ENCODE data around the gene CFD.
"Not testable (repeated sequence)": the region's sequence is repeated elsewhere in the genome, so short reads cannot be mapped to it uniquely, and the experiment has no call there.

Gene CFD

DNA sequence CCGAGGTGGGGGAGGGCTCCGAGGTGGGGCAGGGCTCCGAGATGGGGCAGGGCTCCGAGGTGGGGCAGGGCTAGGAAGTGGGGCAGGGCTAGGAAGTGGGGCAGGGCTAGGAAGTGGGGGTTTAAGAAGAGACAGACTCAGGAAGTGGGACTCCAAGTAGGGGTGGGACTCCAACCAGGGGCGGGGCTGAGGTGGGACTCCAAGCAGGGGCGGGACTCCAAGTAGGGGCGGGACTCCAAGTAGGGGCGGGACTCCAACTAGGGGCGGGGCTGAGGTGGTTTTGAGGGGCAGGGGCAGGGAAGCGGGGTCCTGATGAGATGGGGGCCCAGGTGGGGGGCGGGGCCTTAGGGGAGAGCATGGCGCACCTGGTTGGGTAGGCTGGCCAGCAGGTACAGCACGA lies 13.6 kb downstream of the CFD start:
- DNase-seq, result peak; percentile 48

DNA sequence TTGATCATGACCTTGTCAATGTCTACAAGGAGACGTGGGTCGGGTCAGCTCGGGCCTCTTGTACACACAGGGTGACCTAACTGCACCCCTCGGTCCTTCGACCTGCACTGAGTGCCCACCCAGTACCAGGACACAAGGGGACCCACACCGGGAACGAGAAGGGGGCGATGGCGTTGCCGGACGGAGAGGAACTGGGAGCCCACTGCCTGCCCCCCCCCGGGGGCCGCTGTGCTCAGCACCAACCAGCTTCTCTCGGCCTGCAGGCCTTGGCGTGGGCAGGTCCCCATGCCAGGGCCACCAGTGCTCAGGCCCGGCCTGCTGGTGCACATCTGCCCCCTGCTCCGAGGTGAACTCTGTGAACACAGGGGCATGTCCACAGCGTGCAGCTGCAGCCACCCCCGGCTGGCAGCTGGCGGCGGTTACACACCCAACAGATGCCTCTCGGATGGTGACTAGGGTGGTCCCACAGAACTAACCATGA lies 14.1 kb downstream of the CFD start:
- no peak for DNase-seq

DNA sequence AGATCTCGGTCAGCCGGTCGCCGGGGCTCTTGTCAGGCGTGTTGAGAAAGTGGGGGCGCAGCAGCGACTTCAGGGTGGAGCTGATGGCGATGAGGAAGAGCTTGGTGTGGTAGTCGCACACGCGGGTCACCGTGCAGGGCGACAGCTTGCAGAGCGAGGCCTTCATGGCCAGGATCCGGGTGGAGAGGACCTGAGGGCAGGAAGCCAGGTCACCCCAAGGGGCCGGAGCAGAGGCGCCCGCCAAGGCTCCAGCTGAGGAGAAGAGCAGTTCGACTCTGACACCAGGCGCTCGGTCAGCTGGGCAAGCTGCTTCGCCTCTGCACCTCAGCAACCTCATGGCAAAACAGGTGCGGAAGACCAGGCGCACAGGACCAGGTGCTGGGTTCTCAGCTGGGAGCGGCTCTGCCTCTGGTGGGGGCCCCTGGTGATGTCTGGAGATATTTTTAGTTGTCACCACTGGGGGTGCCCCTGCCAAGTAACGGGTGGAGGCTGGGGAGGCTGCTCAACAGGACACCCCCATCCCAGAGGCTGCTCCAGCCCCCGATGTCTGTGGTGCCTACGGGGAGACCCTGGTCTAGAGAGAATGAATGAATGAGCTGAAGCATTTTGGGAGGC lies 15.9 kb downstream of the CFD start:
- no peak for DNase-seq

DNA sequence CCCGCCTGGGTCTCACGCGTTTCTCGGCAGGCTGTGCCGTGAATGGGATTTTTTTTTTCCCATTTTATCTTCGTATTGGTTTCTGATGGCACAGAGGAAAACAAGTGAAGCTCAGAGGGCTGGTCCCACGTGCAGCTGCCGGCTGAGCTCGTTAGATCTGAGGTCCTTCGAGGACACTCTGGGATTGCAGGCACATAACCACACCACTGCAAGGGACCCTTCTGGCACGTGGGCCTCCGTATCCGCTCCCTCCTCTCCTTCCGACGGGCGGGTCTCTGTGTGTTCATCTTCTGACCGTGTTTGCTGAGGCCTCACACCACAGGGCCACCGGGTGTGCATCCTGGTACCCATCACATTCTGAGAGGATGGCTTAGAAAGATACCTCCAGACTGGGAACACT lies 16.6 kb downstream of the CFD start:
- no peak for DNase-seq

DNA sequence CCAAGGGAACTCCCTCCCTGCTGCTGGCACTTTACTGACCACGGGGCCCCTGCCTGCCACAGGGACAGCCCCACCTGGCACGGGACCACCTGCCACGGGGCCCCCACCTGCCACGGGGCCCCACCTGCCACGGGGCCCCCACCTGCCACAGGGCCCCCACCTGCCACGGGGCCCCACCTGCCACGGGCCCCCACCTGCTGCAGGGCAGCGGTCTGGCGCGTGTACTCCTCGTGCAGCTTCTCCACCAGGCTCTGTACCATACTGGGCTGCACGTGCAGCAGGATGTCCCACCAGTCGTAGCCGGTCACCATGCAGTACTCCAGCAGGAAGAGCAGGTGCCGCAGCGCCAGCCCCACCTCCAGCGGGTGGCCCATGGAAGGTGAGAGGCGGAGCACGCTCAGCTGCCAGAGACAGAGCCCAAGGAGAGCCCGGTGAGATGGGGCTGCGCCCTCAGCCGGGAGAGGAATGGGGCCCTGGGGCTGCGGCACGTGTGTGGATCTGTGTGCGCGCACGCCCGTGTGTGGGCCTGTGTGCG lies 17.4 kb downstream of the CFD start:
- DNase-seq, result no peak

DNA sequence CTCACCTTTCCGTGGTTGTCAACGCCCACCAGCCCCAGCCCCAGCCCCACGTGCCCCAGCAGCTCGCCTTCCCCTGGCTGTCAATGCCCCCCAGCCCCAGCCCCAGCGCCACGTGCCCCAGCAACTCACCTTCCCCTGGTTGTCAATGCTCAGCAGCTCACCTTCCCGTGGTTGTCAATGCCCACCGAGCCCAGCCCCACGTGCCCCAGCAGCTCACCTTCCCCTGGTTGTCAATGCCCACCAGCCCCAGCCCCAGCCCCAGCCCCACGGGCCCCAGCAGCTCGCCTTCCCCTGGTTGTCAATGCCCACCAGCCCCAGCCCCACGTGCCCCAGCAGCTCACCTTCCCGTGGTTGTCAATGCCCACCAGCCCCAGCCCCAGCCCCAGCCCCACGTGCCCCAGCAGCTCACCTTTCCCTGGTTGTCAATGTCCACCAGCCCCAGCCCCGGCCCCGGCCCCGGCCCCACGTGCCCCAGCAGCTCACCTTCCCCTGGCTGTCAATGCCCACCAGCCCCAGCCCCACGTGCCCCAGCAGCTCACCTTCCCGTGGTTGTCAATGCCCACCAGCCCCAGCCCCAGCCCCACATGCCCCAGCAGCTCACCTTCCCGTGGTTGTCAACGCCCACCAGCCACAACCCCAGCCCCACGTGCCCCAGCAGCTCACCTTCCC lies 18.7 kb downstream of the CFD start:
- not testable (repeated sequence) for DNase-seq

DNA sequence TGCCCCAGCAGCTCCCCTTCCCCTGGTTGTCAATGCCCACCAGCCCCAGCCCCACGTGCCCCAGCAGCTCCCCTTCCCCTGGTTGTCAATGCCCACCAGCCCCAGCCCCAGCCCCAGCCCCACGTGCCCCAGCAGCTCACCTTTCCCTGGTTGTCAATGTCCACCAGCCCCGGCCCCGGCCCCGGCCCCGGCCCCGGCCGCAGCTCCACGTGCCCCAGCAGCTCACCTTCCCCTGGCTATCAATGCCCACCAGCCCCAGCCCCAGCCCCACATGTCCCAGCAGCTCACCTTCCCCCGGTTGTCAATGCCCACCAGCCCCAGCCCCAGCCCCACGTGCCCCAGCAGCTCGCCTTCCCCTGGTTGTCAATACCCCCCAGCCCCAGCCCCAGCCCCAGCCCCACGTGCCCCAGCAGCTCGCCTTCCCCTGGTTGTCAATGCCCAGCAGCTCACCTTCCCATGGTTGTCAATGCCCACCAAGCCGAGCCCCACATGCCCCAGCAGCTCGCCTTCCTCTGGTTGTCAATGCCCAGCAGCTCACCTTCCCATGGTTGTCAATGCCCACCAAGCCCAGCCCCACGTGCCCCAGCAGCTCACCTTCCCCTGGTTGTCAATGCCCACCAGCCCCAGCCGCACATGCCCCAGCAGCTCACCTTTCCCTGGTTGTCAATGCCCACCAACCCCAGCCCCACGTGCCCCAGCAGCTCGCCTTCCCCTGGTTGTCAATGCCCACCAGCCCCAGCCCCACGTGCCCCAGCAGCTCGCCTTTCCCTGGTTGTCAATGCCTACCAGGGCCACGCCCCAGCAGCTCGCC lies 19.5 kb downstream of the CFD start:
- not testable (repeated sequence) for DNase-seq

DNA sequence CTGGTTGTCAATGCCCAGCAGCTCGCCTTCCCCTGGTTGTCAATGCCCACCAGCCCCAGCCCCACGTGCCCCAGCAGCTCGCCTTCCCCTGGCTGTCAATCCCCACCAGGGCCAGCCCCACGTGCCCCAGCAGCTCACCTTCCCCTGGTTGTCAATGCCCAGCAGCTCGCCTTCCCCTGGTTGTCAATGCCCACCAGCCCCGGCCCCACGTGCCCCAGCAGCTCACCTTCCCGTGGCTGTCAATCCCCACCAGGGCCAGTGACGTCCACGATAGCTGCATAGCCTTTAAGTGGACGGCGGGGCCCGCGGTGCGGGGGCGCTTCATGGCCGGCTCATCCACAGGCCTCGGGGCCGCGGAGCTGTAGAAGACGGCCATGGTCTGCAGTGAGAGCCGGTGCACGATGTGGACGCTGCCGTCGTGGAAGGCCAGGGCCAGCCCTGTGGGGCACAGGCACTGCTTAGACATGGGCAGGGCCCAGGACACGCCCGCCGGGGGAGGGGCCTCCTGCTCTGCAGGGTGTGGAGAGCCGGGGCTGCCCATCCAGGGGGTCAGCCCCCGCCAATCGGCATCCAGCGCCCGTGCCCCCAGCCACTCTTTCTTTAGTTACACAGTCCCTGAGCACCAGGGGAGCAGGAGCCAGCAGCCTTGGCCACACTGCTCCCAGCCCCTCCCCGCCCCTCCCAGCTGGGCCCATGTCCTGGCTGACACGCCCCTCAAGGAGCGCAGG lies 20.4 kb downstream of the CFD start:
- DNase-seq, result no peak

DNA sequence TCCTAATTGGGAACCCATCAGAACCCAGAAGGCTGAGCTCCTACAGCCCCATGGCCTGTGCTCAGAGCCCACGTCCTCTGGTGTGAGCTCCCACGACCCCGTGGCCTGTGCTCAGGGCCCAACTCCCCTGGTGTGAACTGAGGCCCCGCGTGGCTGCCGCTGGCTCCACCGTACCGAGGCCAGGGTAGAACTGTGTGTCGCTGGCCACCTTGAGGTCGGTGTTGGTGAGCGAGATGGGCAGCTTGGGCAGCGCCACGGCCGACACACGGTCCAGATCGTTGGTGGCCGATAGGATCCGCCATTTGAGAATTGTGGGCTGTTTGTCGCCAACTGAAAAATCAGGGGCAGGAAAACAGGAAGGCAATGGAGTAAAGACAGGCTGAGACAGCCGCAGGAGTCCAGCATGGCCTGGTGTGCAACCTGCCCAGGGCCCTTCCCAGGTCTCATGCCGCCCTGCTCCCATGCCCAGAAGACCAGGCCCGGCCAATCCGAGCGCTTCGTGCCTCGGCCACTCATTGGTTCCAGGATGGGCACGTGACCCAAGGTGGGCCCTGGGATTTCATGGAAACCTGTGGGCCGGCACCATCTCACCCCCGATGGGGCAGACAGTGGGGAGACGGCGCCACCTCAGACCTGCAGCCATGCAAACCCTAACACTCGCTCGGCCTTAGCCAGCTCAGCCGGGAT lies 22.1 kb downstream of the CFD start:
- no peak for DNase-seq

DNA sequence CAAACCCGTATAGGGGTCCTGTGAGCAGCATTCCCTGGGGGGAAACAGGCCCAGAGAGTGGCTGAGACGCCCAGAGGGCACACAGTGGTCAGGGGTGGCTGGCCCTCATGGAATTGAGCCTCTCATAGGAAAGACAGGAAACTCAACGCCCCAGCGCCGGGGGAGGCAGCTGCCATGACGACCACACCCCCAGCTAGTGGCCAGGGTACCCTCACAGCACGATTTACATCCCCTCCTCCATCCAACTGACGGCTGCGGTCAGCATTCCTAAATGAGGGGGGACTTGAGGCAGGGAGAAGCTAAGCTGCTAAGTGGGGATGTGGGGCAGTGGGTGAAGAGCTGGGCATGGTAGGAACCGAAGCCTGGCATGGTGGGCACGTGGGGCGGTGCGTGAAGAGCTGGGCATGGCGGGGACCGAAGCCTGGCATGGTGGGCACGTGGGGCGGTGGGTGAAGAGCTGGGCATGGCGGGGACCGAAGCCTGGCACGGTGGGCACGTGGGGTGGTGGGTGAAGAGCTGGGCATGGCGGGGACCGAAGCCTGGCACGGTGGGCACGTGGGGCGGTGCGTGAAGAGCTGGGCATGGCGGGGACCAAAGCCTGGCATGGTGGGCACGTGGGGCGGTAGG lies 23.5 kb downstream of the CFD start:
- no peak for DNase-seq

DNA sequence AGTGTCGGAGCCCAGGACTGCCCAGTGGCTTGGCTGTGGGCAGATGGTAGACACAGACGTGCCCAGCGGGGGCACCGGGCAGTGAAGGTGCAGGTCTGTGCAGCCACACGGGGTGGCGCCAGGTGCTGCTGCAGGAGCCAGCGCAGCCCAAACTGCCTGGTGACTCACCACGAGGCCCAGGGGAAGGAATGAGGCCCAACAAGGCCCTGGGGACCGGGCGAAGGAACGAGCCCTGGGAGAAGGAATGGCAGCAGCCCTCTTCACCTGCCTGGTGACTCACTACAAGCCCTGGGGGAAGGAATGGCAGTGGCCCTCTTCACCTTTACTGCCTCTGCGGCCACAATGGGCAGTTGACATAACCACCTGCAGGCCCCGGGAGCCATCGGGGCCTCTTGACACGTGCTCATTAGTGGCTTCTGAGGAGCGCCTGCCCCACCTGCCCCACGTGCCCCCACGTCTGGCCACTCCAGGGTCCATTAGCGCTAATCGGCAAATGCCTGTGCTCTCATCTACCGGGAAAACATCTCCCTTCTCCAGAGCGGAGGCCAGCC lies 24.3 kb downstream of the CFD start:
- no peak for DNase-seq

DNA sequence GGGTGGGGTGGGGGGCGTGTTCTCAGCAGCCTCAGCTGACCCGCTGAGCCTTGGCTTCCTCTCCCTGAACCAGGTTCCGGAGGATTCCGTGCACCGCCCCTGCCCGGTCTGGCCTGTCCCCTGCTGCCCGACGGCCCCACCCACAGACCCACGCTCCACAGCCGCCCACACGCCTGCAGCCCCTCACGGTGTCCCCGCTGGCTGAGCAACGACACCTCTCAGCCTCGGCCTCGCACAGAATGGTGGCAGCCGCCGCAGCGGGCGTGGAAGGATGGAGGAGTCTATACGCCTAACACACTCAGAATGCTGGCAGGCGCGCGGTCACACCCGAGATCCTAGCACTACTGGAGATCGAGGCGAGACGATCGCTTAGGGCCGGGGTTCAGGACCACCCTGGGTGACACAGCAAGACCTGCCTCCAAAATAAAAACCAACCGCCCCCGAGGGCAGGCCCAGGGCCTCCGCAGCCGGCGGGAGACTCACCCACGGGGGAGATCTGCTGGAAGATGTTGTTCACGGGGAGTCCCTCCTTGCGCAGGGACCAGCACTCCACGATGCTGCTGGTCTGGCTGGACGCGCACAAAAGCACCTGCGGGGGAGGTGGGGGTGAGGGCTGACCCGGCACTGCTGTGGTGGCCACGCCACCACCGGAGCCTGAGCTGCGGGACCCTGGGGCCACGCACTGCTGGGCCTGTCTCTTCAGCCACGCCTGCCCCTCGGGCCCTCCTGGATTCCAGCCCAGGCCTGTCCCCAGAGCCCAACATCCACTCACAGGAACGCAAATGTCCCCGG lies 25.2 kb downstream of the CFD start:
- no peak for DNase-seq

DNA sequence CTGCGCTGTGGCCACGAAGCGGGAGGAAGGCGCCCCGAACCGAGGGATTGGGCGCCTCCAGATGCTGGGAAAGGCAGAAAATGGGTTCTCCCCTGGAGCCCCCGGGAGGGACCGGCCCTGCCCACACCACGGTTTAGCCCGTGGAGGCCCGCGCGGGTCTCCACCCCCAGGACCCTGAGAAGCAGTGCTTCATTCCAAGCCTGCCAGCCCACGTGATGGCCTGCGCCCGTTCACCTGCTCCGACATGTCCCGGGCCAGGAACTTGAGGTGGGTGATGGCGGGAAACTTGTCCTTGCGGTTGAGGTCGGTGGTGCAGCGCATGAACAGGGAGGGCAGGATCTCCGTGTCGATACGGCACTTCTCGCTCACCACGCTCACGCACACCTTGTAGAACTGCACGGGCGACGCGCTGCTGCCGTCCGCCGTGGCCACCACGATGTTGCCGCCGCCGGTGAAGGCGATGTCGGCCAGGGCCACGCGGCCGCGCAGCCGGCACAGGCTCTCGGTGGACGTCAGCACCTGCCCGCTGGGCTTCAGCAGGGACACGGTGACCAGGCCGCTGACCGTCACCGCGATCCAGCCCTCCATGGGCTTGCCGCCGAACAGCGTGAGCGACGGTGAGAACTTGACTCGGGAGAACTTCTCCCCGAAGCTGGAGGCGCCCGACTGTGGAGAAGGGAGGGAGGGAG lies 26.2 kb downstream of the CFD start:
- DNase-seq, result no peak

DNA sequence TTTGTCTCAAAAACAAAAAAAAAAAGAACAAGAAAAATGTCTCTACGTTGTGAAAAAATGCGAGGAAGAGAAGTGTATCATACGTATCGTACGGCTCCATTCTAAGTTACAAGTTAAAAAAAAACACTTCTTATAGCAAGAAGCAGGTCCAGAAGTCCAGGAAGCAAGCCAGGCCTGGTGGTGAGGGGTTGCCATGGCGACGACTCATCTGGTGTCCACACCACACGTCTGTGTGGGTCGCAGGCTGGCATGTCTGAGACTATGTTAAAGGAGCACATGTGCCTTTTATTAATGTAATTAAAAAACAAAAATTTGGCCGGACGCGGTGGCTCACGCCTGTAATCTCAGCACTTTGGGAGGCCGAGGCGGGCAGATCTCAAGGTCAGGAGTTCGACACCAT lies 27.6 kb downstream of the CFD start:
- no peak for DNase-seq

DNA sequence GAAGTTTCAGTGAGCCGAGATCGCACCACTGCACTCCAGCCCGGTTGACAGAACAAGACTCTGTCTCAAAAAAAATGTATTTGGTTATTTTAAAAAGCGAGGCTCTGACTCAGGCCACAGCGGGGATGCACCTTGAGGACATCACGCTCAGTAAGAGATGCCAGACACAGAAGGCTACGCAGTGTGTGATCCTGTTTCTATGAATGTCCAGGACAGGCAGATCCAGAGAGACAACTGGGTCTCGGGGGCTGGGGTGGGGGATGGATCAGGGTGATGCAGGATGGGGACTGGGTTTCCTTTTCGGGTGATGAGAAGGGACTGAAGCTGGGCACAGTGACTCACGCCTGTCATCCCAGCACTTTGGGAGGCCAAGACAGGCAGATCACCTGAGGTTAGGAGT lies 28.1 kb downstream of the CFD start:
- DNase-seq, result no peak

DNA sequence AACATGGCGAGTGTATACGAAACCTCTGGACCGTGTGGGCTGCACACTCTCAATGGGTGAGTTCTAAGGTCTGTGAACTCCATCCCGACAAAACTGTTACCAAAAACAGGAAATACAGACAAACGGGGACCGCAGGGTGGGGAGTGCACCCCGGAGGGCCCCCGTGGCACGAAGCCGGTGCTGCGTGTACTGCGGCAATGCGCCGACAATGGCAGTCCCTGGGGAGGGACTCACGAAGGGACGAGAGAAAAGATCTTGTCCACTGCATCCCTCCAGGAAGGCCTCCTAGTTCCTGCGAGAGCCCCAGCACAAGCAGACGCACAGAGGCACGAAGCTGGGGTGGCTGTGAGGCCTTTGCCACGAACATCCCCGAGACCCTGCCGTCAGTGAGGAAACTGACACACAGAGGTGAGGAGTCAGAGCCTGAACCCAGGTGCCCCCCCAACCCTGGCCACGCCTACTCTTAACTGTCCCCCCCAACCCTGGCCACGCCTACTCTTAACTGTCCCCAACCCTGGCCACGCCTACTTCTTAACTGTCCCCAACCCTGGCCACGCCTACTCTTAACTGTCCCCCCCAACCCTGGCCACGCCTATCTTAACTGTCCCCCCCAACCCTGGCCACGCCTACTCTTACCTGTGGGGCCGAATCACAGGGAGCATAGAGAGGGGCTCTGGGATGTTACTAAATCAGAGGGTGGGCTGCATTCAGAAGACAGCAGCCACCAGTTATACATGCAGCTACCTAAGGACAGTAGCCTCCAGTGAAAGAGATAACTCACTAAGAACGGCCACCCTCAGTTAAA lies 29.3 kb downstream of the CFD start:
- DNase-seq, result no peak

DNA sequence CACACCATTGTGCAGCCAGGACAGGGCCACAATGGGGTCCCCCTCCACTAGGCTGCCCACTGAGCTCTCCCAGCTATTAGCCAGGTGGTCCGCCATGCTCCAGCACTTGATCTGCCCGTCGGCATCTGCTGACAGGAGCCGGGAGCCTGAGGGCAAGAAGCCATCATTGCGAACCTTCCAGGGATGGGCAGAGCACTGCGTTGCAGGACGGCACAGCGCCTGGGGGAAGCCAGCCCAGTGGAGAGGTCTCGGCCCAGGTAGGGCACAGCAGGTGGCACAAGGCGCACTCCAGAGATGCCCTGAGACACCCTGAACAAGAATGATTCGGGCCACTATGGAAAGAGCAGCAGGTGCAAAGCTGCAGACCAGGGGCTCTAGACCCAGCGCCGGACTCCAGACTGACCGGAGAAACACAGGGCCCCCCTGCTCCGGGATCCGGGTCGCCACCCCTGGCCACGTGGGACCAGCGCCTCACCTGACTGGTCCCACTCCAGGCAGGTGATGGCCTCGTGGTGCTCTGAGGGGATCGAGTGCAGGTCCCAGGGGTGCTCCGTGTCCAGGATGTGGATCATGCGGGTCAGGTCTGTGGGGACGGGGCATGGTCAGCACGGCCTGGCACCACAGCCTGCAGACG lies 30.3 kb downstream of the CFD start:
- DNase-seq, result no peak

DNA sequence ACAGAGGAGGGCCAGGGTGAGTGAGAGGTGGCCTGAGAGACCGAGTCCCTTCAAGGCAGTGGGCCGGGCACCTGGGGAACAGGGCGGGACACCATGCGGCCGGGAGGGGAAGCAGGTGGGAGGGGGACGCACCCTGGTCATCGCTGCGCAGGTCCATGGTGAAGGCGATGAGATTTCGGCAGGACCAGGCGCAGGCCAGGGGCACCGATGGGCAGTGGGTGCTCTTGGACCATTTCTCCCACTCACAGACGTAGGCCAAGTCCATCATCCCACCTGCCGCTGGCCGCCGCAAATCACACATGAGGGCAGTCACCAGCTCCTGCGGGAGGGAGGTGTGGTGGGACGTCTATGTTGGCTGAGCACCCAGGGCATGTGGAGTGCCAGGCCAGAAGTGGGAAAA lies 31.4 kb downstream of the CFD start:
- DNase-seq, result no peak

Data from stimulated activated CD4-positive, alpha-beta T cell treated with anti-CD3 and anti-CD28 coated beads, Interleukin-4, amount 100 ng/mL, for 1 hour (primary cell).